ENCODE data around the gene MAGEA9. TPM values are rescaled to one million over a fixed set of nuclear protein-coding genes. Genes with fewer than 3 reads are reported as not detected.
"Not testable (repeated sequence)": the region's sequence is repeated elsewhere in the genome, so short reads cannot be mapped to it uniquely, and the experiment has no call there.

MAGEA9 gene
- total RNA-seq, 1 experiment from 2014 or later, result not detected

GRCh38 chrX:149760965-149761364 lies 20.8 kb upstream of the MAGEA9 start:
- peaks cover 2% of the 10 kb centered on the region for H3K27me3 ChIP-seq (ENCODE audit: control insufficient read depth, insufficient read depth, low read length)
- H3K27ac ChIP-seq (ENCODE audit: low read length), result no peak overlapping the region
- DNase-seq (ENCODE audit: low read depth, low spot score), result no peak
- in situ Hi-C loops (cut with HindIII; ENCODE audit: low pct_unique_long_range_greater_than_20kb, low sequenced_read_pairs) (no loop called here), intact Hi-C loops (cut with micrococcal nuclease; ENCODE audit: unreplicated experiment) (no loop called here)
- no peaks in the 10 kb centered on the region for H3K36me3 ChIP-seq (ENCODE audit: control insufficient read depth, insufficient read depth, low read length)
- CTCF ChIA-PET, result no interaction called here
- no peak for ATAC-seq
- BruUV-seq (replicated peaks), result no TSS peak
- no peak overlapping the region for H3K4me3 ChIP-seq (ENCODE audit: low read depth in 2 of 2, low read length in 2 of 2)
- H3K9me3 ChIP-seq (ENCODE audit: control insufficient read depth, insufficient read depth, low read depth, low read length), result no peaks in the 10 kb centered on the region
- no peaks in the 10 kb centered on the region for H3K4me1 ChIP-seq (ENCODE audit: control insufficient read depth, insufficient read depth, low read length)
- POLR2A ChIA-PET, result no interaction called here
- TF ChIP-seq SIN3A (IDR thresholded peaks at IDR 0.05; ENCODE audit: borderline replicate concordance, insufficient read depth, low read depth, low read length) (no peak), TCF7L2 (IDR thresholded peaks at IDR 0.05; ENCODE audit: low read depth, low read length) (no peak), CTCF (IDR thresholded peaks at IDR 0.05) (no peak), POLR2AphosphoS5 (IDR thresholded peaks at IDR 0.05; ENCODE audit: low read depth, low read length) (no peak), REST (IDR thresholded peaks at IDR 0.05; ENCODE audit: insufficient read depth in 1 of 2, low read depth in 2 of 2, low read length in 1 of 2) (no peak)

GRCh38 chrX:149761858-149762674 lies 19.7 kb upstream of the MAGEA9 start:
- BruUV-seq (replicated peaks); in situ Hi-C loops (cut with HindIII; ENCODE audit: low pct_unique_long_range_greater_than_20kb, low sequenced_read_pairs); intact Hi-C loops (cut with micrococcal nuclease; ENCODE audit: unreplicated experiment); POLR2A ChIA-PET; H3K36me3 ChIP-seq (ENCODE audit: control insufficient read depth, insufficient read depth, low read length); H3K4me3 ChIP-seq (ENCODE audit: low read depth in 2 of 2, low read length in 2 of 2); H3K9me3 ChIP-seq (ENCODE audit: control insufficient read depth, insufficient read depth, low read depth, low read length); ATAC-seq; CTCF ChIA-PET; H3K4me1 ChIP-seq (ENCODE audit: control insufficient read depth, insufficient read depth, low read length); H3K27me3 ChIP-seq (ENCODE audit: control insufficient read depth, insufficient read depth, low read length); H3K27ac ChIP-seq (ENCODE audit: low read length); DNase-seq (ENCODE audit: low read depth, low spot score): not testable (repeated sequence)

All from Panc1 (cell line).